PFSK-1 (cell line): ENCODE results near the gene SGIP1.

Experiments
- FOXP2 ChIP-seq: optimal IDR thresholded peaks from 2 replicates; pipeline ENCODE3; 2011; ENCODE audit warnings: borderline replicate concordance, control low read depth, inconsistent platforms; ENCODE audit not compliant: insufficient read depth; ENCODE audit errors: extremely low read length, extremely low read depth
- POLR2AphosphoS5 ChIP-seq: IDR thresholded peaks from 2 replicates; pipeline ENCODE4 v1.6.1; 2012; ENCODE audit warnings: low read depth, mild to moderate bottlenecking, control low read depth, low read length, moderate library complexity
- SIN3A ChIP-seq: IDR thresholded peaks from 2 replicates; pipeline ENCODE4 v1.6.1; 2012; ENCODE audit warnings: mild to moderate bottlenecking, low read length, moderate library complexity, borderline replicate concordance; ENCODE audit not compliant: insufficient read depth
- TF ChIP-seq, protein P1 (sequence below), 2 experiments: IDR thresholded peaks; 2 replicates each; pipeline versions ENCODE4 v1.6.1 to v1.8.0; 2011 to 2012; ENCODE audit warnings: low read depth in 2 of 2, low read length in 2 of 2, control low read depth in 1 of 2, inconsistent platforms in 1 of 2, mild to moderate bottlenecking in 1 of 2, moderate library complexity in 1 of 2; ENCODE audit not compliant: insufficient read depth in 1 of 2

- TF ChIP-seq, protein P1, sequence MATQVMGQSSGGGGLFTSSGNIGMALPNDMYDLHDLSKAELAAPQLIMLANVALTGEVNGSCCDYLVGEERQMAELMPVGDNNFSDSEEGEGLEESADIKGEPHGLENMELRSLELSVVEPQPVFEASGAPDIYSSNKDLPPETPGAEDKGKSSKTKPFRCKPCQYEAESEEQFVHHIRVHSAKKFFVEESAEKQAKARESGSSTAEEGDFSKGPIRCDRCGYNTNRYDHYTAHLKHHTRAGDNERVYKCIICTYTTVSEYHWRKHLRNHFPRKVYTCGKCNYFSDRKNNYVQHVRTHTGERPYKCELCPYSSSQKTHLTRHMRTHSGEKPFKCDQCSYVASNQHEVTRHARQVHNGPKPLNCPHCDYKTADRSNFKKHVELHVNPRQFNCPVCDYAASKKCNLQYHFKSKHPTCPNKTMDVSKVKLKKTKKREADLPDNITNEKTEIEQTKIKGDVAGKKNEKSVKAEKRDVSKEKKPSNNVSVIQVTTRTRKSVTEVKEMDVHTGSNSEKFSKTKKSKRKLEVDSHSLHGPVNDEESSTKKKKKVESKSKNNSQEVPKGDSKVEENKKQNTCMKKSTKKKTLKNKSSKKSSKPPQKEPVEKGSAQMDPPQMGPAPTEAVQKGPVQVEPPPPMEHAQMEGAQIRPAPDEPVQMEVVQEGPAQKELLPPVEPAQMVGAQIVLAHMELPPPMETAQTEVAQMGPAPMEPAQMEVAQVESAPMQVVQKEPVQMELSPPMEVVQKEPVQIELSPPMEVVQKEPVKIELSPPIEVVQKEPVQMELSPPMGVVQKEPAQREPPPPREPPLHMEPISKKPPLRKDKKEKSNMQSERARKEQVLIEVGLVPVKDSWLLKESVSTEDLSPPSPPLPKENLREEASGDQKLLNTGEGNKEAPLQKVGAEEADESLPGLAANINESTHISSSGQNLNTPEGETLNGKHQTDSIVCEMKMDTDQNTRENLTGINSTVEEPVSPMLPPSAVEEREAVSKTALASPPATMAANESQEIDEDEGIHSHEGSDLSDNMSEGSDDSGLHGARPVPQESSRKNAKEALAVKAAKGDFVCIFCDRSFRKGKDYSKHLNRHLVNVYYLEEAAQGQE (IDR thresholded peaks at IDR 0.05; ENCODE audit: insufficient read depth in 1 of 2, low read depth in 2 of 2, low read length in 2 of 2): no peak
- TF ChIP-seq FOXP2: no peak
- TF ChIP-seq POLR2AphosphoS5: no peak
- TF ChIP-seq SIN3A: no peak
Observed at GRCh38 chr1:66617362-66618184, 83.6 kb downstream of the SGIP1 start.
